SK-N-SH (cell line): ENCODE results near the gene CFAP97. TPM values are rescaled to one million over a fixed set of nuclear protein-coding genes. Genes with fewer than 3 reads are reported as not detected.

Experiments
- CTCF ChIA-PET: fragments of 300-600, 350-600 bp; formaldehyde crosslinking; extraction: SDS; loops from one replicate; lab custom pipeline; 2021; lab: Yijun Ruan, JAX
- POLR2A ChIA-PET: fragments of 350-600 bp; sonication (Branson Sonifier 250); formaldehyde crosslinking; extraction: SDS; loops from one replicate; lab custom pipeline; 2020; ENCODE audit warnings: antibody characterized with exemption, inconsistent platforms; lab: Yijun Ruan, JAX
- DNase-seq: peaks from one replicate; pipeline ENCODE4 v3.0.0; 2012
- H2AFZ ChIP-seq: fragments of 200-600 bp; sonication (generic); 2 replicates; pipeline ENCODE4 v1.8.1; 2016; ENCODE audit warnings: antibody characterized with exemption, mild to moderate bottlenecking, low read depth
- H3F3A ChIP-seq: fragments of 200-600 bp; sonication (generic); replicated peaks from 2 replicates; pipeline ENCODE3; 2016; ENCODE audit warnings: antibody characterized with exemption, mild to moderate bottlenecking; ENCODE audit not compliant: insufficient read depth
- H3K27ac ChIP-seq, 2 experiments: fragments of 200-500 bp in 1 of 2; fragments of 200-600 bp in 1 of 2; sonication (Bioruptor generic) in 1 of 2; sonication (generic), shearing (Covaris generic) in 1 of 2; 2 replicates each; pipeline versions ENCODE4 v1.5.1 to v1.6.1; 2014 to 2016; ENCODE audit warnings: low read depth in 2 of 2, inconsistent platforms in 1 of 2, low read length in 1 of 2, mild to moderate bottlenecking in 1 of 2, mixed read lengths in 1 of 2
- H3K27me3 ChIP-seq: fragments of 200-600 bp; sonication (generic), shearing (Covaris generic); 2 replicates; pipeline ENCODE4 v1.6.1; 2016; ENCODE audit warnings: mixed run types; ENCODE audit not compliant: insufficient read depth
- H3K36me3 ChIP-seq, 2 experiments: fragments of 200-500 bp in 1 of 2; fragments of 200-600 bp in 1 of 2; sonication (Bioruptor generic) in 1 of 2; sonication (generic) in 1 of 2; replicated peaks in 1 of 2; 2 replicates each; pipeline versions ENCODE3 to v1.5.1; 2014 to 2016; ENCODE audit warnings: low read length in 1 of 2, mild to moderate bottlenecking in 1 of 2; ENCODE audit not compliant: insufficient read depth in 2 of 2, control insufficient read depth in 1 of 2
- H3K4me1 ChIP-seq, 2 experiments: fragments of 200-500 bp in 1 of 2; fragments of 200-600 bp in 1 of 2; sonication (Bioruptor generic) in 1 of 2; sonication (generic), shearing (Covaris generic) in 1 of 2; 2 replicates each; pipeline versions ENCODE4 v1.5.1 to v1.6.1; 2014 to 2016; ENCODE audit warnings: low read depth in 1 of 2, low read length in 1 of 2, mixed run types in 1 of 2; ENCODE audit not compliant: insufficient read depth in 2 of 2, control insufficient read depth in 1 of 2
- H3K4me2 ChIP-seq: fragments of 200-600 bp; sonication (generic), shearing (Covaris generic); 2 replicates; pipeline ENCODE4 v1.6.1; 2017; ENCODE audit warnings: mixed run types
- H3K4me3 ChIP-seq, 2 experiments: fragments of 200-500 bp in 1 of 2; fragments of 200-600 bp in 1 of 2; sonication (Bioruptor generic) in 1 of 2; sonication (generic), shearing (Covaris generic) in 1 of 2; 2 replicates each; pipeline versions ENCODE4 v1.5.1 to v1.8.1; 2014 to 2016; ENCODE audit warnings: low read depth in 2 of 2, inconsistent platforms in 1 of 2, low read length in 1 of 2, mild to moderate bottlenecking in 1 of 2, mixed read lengths in 1 of 2, moderate library complexity in 1 of 2
- H3K79me2 ChIP-seq: fragments of 200-600 bp; sonication (generic); 2 replicates; pipeline ENCODE4 v1.8.1; 2017; ENCODE audit warnings: mild to moderate bottlenecking; ENCODE audit not compliant: insufficient read depth
- H3K9ac ChIP-seq: fragments of 200-600 bp; sonication (generic); 2 replicates; pipeline ENCODE4 v1.6.1; 2017; ENCODE audit warnings: mixed run types
- H3K9me2 ChIP-seq: fragments of 200-600 bp; sonication (generic); 2 replicates; pipeline ENCODE4 v1.6.1; 2017; ENCODE audit warnings: mixed run types
- H3K9me3 ChIP-seq: fragments of 200-600 bp; sonication (generic); 2 replicates; pipeline ENCODE4 v1.6.1; 2017; ENCODE audit warnings: mixed run types, mild to moderate bottlenecking, moderate library complexity
- H4K20me1 ChIP-seq: fragments of 200-600 bp; sonication (generic); 2 replicates; pipeline ENCODE4 v1.6.1; 2017; ENCODE audit warnings: mild to moderate bottlenecking, mixed run types; ENCODE audit not compliant: insufficient read depth
- CHD2 ChIP-seq: fragments of 150-350 bp; IDR thresholded peaks from 2 replicates; pipeline ENCODE4 v1.6.1; 2018; ENCODE audit warnings: low read length; ENCODE audit not compliant: partially characterized antibody
- CTCF ChIP-seq: fragments of 200-600 bp; sonication (generic); IDR thresholded peaks from 2 replicates; pipeline ENCODE4 v1.6.1; 2017; ENCODE audit warnings: antibody characterized with exemption, mild to moderate bottlenecking, moderate library complexity
- ELF1 ChIP-seq: IDR thresholded peaks from 2 replicates; pipeline ENCODE4 v1.4.0; 2012
- FOSL2 ChIP-seq: IDR thresholded peaks from 2 replicates; pipeline ENCODE4 v1.4.0; 2012; ENCODE audit warnings: low read depth, mild to moderate bottlenecking, moderate library complexity, borderline replicate concordance
- FOXJ3 ChIP-seq: sonication (generic); formaldehyde crosslinking; IDR thresholded peaks from 2 replicates; pipeline ENCODE4 v1.5.1; 2020; ENCODE audit warnings: mild to moderate bottlenecking, missing genetic modification reagents
- GATA2 ChIP-seq: sonication (generic); formaldehyde crosslinking; IDR thresholded peaks from 2 replicates; pipeline ENCODE4 v1.5.0; 2020; ENCODE audit warnings: mild to moderate bottlenecking, missing genetic modification reagents
- IRF3 ChIP-seq: fragments of 150-350 bp; IDR thresholded peaks from 2 replicates; pipeline ENCODE4 v1.6.1; 2016; ENCODE audit warnings: mild to moderate bottlenecking, low read depth, low read length
- MAX ChIP-seq: IDR thresholded peaks from 2 replicates; pipeline ENCODE4 v1.4.0; 2012; ENCODE audit warnings: low read depth
- MXI1 ChIP-seq: IDR thresholded peaks from 2 replicates; pipeline ENCODE4 v1.6.1; 2012; ENCODE audit warnings: mild to moderate bottlenecking, low read depth, low read length, improper control_type of control experiment
- NFIC ChIP-seq: IDR thresholded peaks from 2 replicates; pipeline ENCODE4 v1.4.0; 2012; ENCODE audit warnings: borderline replicate concordance
- NRF1 ChIP-seq: IDR thresholded peaks from 2 replicates; pipeline ENCODE4 v1.6.1; 2012; ENCODE audit warnings: low read depth, mild to moderate bottlenecking, low read length
- PBX3 ChIP-seq: IDR thresholded peaks from 2 replicates; pipeline ENCODE4; 2012
- POLR2AphosphoS5 ChIP-seq: IDR thresholded peaks from 2 replicates; pipeline ENCODE4 v1.6.1; 2012; ENCODE audit warnings: low read depth, low read length
- RAD21 ChIP-seq: IDR thresholded peaks from 2 replicates; pipeline ENCODE4 v1.6.1; 2012; ENCODE audit warnings: mild to moderate bottlenecking, low read length
- RCOR1 ChIP-seq: fragments of 150-350 bp; IDR thresholded peaks from 2 replicates; pipeline ENCODE4 v1.6.1; 2017; ENCODE audit warnings: antibody characterized with exemption, low read length
- SMC3 ChIP-seq: IDR thresholded peaks from 2 replicates; pipeline ENCODE4 v1.6.1; 2012; ENCODE audit warnings: low read depth, low read length, improper control_type of control experiment
- TCF12 ChIP-seq: IDR thresholded peaks from 2 replicates; pipeline ENCODE4 v1.4.0; 2012
- TEAD4 ChIP-seq: IDR thresholded peaks from 2 replicates; pipeline ENCODE4 v1.4.0; 2012; ENCODE audit warnings: mild to moderate bottlenecking, borderline replicate concordance; ENCODE audit not compliant: insufficient read depth
- USF1 ChIP-seq: IDR thresholded peaks from 2 replicates; pipeline ENCODE4 v1.4.0; 2012; ENCODE audit warnings: low read depth, borderline replicate concordance
- USF2 ChIP-seq: fragments of 150-350 bp; IDR thresholded peaks from 2 replicates; pipeline ENCODE4 v1.6.1; 2017; ENCODE audit warnings: antibody characterized with exemption, low read length, low read depth, borderline replicate concordance
- WGBS: methylation state at CpG from one replicate; pipeline ENCODE4 v1.1.6; 2017; ENCODE audit warnings: low lambda C conversion rate; 5-methylcytosine and 5-hydroxymethylcytosine counted together
- polyA plus RNA-seq, 3 experiments: library from polyadenylated mRNA; depleted of rRNA; stranded (reverse); fragments of >200 nt; gene quantifications; 2 replicates each; pipeline ENCODE4 v1.2.3, GENCODE V29; 2012

Gene CFAP97
- polyA plus RNA-seq, 1 of the 3 experiments (the other 2 are of a cell fraction) = 10.6 TPM

- H3K79me2 ChIP-seq = peaks cover 80% of the 10 kb centered on the region
- H3K27me3 ChIP-seq = no peaks in the 10 kb centered on the region
- no peak overlapping the region for H2AFZ ChIP-seq
- 93% methylated on average over 3 of the region's 3 CpGs for WGBS
- H3F3A ChIP-seq = peaks cover 4% of the 10 kb centered on the region
- H3K9me2 ChIP-seq = no peaks in the 10 kb centered on the region
- ChIA-PET CTCF (no interaction called here), POLR2A (no interaction called here)
- peaks cover 20% of the 10 kb centered on the region for H4K20me1 ChIP-seq
- H3K9me3 ChIP-seq = no peaks in the 10 kb centered on the region
- TF ChIP-seq MXI1 = no peak
- no peak for TF ChIP-seq IRF3
- no peak for TF ChIP-seq FOSL2
- TF ChIP-seq RCOR1 = no peak
- no peak for TF ChIP-seq RAD21
- TF ChIP-seq SMC3 = no peak
- TF ChIP-seq CTCF = no peak
- no peak for TF ChIP-seq USF1
- no peak for TF ChIP-seq NFIC
- no peak for TF ChIP-seq CHD2
- H3K9ac ChIP-seq = no peak overlapping the region
- no peak overlapping the region for H3K4me2 ChIP-seq
- H3K4me3 ChIP-seq = no peak overlapping the region
- no peak for DNase-seq
- H3K36me3 ChIP-seq = no peaks in the 10 kb centered on the region
- H3K4me1 ChIP-seq = peaks cover 6 to 13% of the 10 kb centered on the region in 2 experiments; a peak in 2 of 4 replicates
- H3K27ac ChIP-seq = peak overlapping the region in 1 of 2 experiments; percentile 19; a peak in 1 of 4 replicates
Measured at GRCh38 chr4:185237175-185237574, 33.4 kb upstream of the CFAP97 start.

GRCh38 chr4:185235843-185236503 is 32.2 kb upstream of the CFAP97 start:
- WGBS = 52% methylated on average over 7 of the region's 7 CpGs
- peaks cover 85% of the 10 kb centered on the region for H3K79me2 ChIP-seq
- TF ChIP-seq ELF1 (no peak), RCOR1 (peak; percentile 80), NRF1 (no peak), USF1 (no peak), PBX3 (no peak), FOXJ3 (CRISPR knock-in tag) (0 out of 2 replicates have a peak, but pooled peaks have one; percentile 46), MAX (no peak), USF2 (no peak), TCF12 (no peak), RAD21 (no peak), POLR2AphosphoS5 (no peak), GATA2 (CRISPR knock-in tag) (peak; percentile 33; the same call in 1 of the 2 replicates), TEAD4 (no peak)

More at GRCh38 chr4:185235843-185236503, 32.2 kb upstream of the CFAP97 start:
- H4K20me1 ChIP-seq = peaks cover 20% of the 10 kb centered on the region
- POLR2A ChIA-PET = no interaction called here
- H3K27me3 ChIP-seq = no peaks in the 10 kb centered on the region
- CTCF ChIA-PET = interaction anchor here (1.0 to 1.5 kb wide), 3 partner anchors 9 to 26 kb away, joined by 3 to 4 read pairs (median 3); partner anchors contain the start of gene SNX25
- peaks cover 6 to 18% of the 10 kb centered on the region in 2 experiments; a peak in 3 of 4 replicates for H3K4me1 ChIP-seq
- no peaks in the 10 kb centered on the region for H3K36me3 ChIP-seq
- H3K27ac ChIP-seq = peak overlapping the region in 1 of 2 experiments; percentile 19; a peak in 2 of 4 replicates
- no peaks in the 10 kb centered on the region for H3K9me3 ChIP-seq
- peaks cover 4% of the 10 kb centered on the region for H3F3A ChIP-seq
- H3K9me2 ChIP-seq = no peaks in the 10 kb centered on the region
- H3K9ac ChIP-seq = no peak overlapping the region
- peak; percentile 71 for DNase-seq
- H2AFZ ChIP-seq = no peak overlapping the region
- H3K4me2 ChIP-seq = 0 out of 2 replicates have a peak overlapping the region, but pooled peaks have one; percentile 8
- no peak overlapping the region for H3K4me3 ChIP-seq
